ENCODE measurements around the gene ITGB5. TPM values are rescaled to one million over a fixed set of nuclear protein-coding genes. Genes with fewer than 3 reads are reported as not detected.

The ITGB5 gene
- total RNA-seq, 1 experiment from 2014 or later = 77.8 TPM

- ChIA-PET POLR2A (no interaction called here), RAD21 (ENCODE audit: low non-redundant PET in 1 of 2, low total read pairs in 2 of 2, uncharacterized antibody in 2 of 2, unreplicated experiment in 2 of 2) (no interaction called here), CTCF (interaction anchor here (1.8 kb wide), 1 partner anchor 121 kb away, joined by 4 read pairs; no protein-coding TSS in a partner anchor)
- H3K9ac ChIP-seq (ENCODE audit: low read length) = no peak overlapping the region
- TF ChIP-seq YY1 (IDR thresholded peaks at IDR 0.05; ENCODE audit: extremely low read depth, insufficient replicate concordance, low read depth, low read length) (no peak), SP1 (IDR thresholded peaks at IDR 0.05; ENCODE audit: low read depth) (no peak), FOSL1 (IDR thresholded peaks at IDR 0.05; ENCODE audit: low read depth) (no peak), ZFX (IDR thresholded peaks at IDR 0.05) (no peak), EZH2 (IDR thresholded peaks at IDR 0.05) (no peak), CBX3 (IDR thresholded peaks at IDR 0.05; ENCODE audit: low read depth) (no peak), ATF3 (IDR thresholded peaks at IDR 0.05) (no peak), CTCF (IDR thresholded peaks at IDR 0.05 in 2 of 3, conservative IDR thresholded peaks at IDR 0.05 in 1 of 3; ENCODE audit: borderline replicate concordance in 1 of 3, insufficient read depth in 1 of 3, low read depth in 2 of 3, low read length in 2 of 3) (no peak), RAD21 (IDR thresholded peaks at IDR 0.05; ENCODE audit: low read depth) (no peak), EGR1 (IDR thresholded peaks at IDR 0.05; ENCODE audit: low read depth) (no peak), CEBPB (IDR thresholded peaks at IDR 0.05; ENCODE audit: low read depth) (no peak), JUND (IDR thresholded peaks at IDR 0.05) (no peak), SRF (IDR thresholded peaks at IDR 0.05; ENCODE audit: low read depth) (no peak), REST (IDR thresholded peaks at IDR 0.05; ENCODE audit: low read depth) (no peak)
- H3K36me3 ChIP-seq (ENCODE audit: control insufficient read depth in 1 of 2, insufficient read depth in 2 of 2, low read length in 2 of 2) = no peaks in the 10 kb centered on the region
- H3K27ac ChIP-seq (ENCODE audit: low read depth, low read length) = no peak overlapping the region
- no peaks in the 10 kb centered on the region for H3K27me3 ChIP-seq (ENCODE audit: insufficient read depth, low read length)
- ATAC-seq = no peak
- DNase-seq (ENCODE audit: low read depth, low spot score) = no peak
- H3K9me2 ChIP-seq (ENCODE audit: insufficient read depth) = no peaks in the 10 kb centered on the region
- H2AFZ ChIP-seq (ENCODE audit: low read depth, low read length, poor library complexity, severe bottlenecking) = no peak overlapping the region
- no TSS peak for BruUV-seq (replicated peaks)
- no peak overlapping the region for H3K4me2 ChIP-seq (ENCODE audit: low read length)
- intact Hi-C loops (cut with micrococcal nuclease) = no loop called here
- no peaks in the 10 kb centered on the region for H4K20me1 ChIP-seq (ENCODE audit: insufficient read depth)
- H3K79me2 ChIP-seq (ENCODE audit: insufficient read depth, low read length) = no peaks in the 10 kb centered on the region
- H3K4me1 ChIP-seq (ENCODE audit: control insufficient read depth in 1 of 2, insufficient read depth in 2 of 2, low read length in 2 of 2) = no peaks in the 10 kb centered on the region; a peak in 1 of 4 replicates
- H3K9me3 ChIP-seq (ENCODE audit: control insufficient read depth in 1 of 2, insufficient read depth in 1 of 2, low read depth in 1 of 2, low read length in 2 of 2) = no peaks in the 10 kb centered on the region
- no peak overlapping the region for H3K4me3 ChIP-seq (replicated peaks in 1 of 2; ENCODE audit: low read depth in 1 of 2, low read length in 2 of 2)
Measured at GRCh38 chr3:124780356-124780755, 106.8 kb downstream of the ITGB5 start.
